HG02970 (cell line): ENCODE data around the gene NPSR1.
A peak's percentile ranks its signal among the peaks of the same experiment; 100 is the strongest.

Experiments
- ATAC-seq: cut with Tn5 transposase; IDR thresholded peaks from one replicate; pipeline ENCODE4 v1.9.1; 2021; ENCODE audit warnings: mild to moderate bottlenecking, moderate library complexity, moderate number of reproducible peaks; ENCODE audit not compliant: unreplicated experiment, low FRiP score

Gene NPSR1

DNA sequence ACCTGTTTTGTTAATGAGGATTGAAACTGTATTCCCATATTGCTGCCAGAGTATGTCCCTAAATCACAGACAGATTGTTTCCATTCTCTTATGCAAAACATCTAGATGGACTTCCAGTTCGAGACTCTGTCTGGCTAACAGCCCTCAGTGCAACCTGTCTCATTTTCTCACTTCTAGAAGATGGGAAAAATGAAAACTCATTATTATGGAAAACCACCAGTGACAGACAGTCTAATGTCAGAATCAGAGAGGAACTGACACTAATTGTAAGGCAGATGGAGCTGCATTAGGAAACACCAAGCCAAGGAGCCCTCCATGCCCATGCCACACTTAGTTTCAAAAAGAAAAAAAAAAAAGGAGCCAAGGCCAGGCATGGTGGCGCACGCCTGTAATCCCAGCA lies 61.6 kb downstream of the NPSR1 start:
- ATAC-seq = no peak

DNA sequence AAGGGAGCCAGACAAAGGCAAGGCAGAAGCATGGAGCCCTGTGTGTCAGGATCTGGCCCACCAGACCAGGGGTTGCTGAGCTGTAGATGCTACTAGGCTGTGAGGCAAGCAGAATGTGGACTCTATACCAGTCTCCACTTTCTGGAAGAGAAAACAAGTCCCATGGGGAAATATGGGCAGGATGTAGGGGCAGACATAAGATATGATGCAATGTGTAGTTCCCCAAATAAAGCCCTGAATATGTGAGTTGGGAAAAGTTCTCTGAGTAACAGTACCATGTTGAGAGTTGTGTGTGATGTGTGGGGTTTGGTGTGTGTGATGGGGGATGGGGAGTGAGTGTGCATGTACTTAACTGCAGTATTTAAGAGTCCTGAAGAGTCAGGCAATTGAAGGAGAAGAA lies 62.3 kb downstream of the NPSR1 start:
- no peak for ATAC-seq

DNA sequence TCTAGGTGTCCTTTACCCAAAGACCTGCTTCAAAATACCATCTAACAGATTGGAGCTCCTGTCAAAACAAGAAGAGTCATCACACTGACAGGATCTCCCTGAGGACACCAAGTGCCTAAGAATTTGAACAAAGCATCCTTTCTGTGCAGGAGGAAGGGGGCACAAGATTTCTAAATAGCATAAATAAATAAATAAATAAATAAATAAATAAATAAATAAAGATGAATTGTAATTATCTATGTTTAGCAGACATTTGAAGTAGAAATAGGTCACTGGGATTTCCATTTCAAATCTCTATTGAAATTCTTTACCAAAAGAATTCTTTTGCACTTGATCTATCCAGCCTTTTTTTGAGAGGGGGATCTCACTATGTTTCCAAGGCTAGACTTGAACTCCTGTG lies 65.3 kb downstream of the NPSR1 start:
- ATAC-seq = no peak

DNA sequence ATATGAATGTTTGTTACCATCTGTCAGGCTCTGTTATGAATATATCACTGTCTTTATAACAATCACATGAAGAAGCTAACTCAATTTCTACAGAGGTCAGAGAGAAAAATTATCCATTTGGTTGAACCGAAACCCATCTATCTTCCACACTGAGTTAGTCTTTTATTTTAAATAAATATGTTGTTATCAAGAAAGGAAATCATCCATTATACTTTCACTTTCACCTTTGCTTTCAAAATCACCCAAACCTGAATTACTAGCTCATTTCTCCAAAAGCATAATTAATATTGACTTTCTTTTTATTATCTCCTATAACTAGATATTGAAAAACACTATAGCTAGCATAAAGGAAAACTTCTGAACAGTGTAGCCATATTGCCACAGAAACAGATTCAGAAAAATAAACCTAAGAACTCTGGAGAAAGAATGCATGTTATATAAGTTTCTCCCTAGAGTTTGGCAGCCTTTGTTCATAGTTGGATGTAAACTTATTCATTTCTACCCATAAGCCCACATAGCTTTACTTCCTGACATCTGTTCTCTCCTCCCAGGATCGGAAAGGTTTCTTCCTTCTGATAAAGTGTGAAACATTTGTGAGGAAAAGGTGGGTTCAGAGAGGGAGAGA lies 66.0 kb downstream of the NPSR1 start:
- ATAC-seq = no peak

DNA sequence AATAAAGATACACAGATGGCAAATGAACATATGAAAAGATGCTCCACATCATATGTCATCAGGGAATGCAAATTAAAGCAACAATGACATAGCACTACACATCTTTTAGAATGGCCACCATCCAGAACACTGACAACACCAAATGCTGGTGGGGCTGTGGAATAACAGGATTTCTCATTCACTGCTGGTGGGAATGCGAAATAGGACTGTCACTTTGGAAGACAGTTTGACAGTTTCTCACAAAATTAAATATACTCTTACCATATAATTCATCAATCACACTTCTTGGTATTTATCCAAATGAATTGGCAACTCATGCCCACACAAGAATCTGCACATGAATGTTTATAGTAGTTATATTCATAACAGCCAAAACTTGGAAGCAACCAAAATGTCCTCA lies 68.2 kb downstream of the NPSR1 start:
- ATAC-seq = no peak

DNA sequence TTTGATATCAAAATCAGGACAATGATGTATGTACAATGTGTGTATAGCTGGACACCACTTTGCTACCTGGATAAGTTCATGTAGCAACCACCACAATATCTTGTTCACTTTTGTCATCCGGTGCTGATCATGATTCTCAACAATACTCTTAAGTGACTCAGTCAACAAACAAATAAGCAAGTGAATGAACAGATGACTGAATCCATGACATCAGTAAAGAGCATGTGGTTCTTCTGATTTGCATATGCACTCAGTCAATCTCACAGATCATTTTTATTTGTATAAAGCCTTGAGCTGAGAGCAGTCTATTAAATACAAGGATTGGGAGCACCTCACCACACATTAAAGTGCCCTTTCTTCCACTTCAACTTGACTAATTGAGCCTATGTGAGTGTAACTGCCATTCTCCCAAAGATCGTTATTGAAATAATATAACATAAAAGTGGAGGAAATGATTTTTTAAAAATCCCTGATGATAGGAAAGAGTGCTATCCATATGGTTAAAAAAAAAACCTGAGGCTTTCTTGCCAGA lies 69.5 kb downstream of the NPSR1 start:
- peak; percentile 47 for ATAC-seq

DNA sequence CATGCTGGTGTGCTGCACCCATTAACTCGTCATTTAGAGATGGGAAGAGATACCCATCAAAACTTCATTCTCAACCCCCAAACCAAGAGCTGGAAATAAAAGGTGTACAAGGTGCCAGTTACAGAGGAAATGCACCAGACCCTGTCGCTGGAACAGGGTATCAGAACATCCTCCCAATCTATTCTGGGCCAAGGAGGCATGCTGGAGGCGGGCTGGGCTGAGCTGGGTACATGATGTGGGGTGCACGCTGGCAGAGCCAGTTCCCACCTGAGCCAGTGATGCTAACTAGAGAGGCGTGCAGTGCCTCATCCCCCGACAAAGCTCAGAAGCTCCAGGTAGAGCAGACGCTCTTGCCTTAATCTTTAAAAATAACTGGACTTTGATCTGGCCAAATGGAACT lies 70.1 kb downstream of the NPSR1 start:
- ATAC-seq = no peak

DNA sequence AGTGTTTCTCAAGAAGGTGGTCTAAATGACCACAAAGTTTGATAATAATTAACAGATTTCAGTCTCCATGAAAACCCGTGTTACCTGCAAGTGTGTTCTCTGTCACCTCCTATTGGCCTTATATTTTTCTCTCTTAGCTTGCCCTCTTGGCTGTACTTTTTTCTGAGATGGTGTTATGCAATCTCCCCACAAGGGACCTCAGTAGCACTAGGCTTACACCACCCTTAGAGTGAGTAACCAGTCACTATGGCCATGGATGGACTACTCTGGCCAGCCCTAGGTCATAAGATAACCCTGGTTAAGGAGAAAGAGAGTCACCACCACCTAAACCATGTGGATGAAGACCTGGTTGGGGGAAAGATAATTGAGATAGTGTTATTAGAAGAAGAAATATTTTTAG lies 76.8 kb downstream of the NPSR1 start:
- no peak for ATAC-seq

DNA sequence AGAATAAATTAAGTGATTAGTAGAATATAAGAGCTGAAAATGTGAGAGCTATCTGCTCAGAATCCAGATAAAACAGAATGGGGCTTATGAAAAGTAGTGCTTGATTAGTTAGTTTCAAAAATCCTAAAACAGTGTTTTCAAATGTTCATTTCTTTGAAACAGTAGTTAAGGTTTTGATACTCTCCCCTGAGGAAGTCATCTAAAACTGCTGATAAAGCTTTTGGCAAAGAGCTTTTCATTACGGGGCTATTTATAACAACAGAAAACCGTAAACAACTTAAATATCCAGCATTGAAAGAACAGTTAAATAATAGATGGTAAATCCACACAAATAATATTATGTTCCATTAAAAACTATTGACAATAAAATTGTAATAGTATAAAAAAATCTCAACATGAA lies 77.5 kb downstream of the NPSR1 start:
- ATAC-seq = no peak

DNA sequence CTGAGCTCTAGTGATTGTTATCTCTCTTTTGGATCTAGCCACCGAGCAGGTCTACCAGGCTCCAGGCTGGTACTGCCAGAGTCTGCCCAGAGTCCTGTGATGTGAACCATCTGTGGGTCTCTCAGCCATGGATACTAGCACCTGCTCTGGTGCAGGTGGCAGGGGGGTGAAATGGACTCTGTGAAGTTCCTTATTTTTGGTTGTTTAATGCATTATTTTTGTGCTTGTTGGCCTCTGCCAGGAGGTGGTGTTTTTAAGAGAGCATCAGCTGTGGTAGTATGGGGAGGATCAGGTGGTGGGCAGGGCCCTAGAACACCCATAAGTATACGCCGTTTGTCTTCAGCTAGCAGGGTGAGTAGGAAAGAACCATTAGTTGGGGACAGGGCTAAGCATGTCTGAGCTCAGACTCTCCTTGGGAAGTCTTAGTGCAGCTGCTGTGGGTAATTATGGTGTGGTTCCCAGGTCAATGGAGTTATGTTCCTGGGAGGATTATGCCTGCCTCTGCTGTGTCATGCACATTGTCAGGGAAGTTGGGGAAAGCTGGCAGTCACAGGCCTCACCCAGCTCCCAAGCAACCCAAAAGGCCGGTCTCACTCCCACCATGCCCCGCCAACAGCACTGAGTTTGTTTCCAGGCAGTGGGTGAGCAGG lies 81.8 kb downstream of the NPSR1 start:
- no peak for ATAC-seq

DNA sequence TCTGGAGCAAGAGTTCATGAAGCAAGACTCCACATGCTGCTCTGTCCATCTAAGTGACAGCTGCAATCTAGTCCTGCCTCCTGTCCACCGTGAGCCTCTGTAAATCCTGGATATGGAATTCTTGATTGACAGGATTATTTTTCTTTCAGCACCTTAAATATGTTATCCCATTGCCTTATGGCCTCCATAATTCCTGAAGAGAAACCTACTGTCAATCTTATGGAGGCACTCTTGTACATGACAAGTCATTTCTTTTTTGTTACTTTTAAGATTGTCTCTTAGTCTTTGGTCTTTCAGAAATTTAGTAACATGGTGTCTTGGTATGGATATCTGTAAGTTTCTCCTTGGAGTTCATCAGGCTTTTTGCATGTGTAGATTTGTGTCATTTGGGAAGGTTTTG lies 82.8 kb downstream of the NPSR1 start:
- no peak for ATAC-seq

DNA sequence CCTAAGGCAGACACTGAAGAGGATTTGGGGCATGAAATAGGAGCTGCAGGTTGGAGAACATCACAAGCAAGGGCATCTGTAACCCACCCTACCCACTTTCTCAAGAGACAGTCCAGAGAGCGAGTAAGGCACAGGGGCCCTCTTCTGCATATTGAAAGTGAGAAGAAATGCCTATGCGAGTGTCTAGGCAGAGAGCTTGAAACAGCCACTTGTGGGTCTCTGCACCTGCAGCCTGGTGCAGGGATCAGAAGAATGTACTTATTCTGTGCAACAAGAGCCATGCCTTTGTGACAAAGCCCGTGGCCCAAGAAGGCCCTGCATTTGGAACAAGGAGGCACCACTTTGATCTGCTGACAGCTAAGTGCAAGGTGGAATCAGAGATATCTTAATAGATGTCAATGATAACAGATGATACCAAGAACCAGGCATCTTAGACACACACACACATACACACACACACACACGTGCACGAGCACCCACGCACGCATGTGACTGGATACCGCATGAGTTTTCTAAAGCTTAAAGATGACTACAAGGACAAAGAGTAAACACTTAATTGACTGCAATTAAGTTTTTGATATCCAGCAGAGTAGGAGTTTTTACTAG lies 89.3 kb downstream of the NPSR1 start:
- ATAC-seq = no peak

DNA sequence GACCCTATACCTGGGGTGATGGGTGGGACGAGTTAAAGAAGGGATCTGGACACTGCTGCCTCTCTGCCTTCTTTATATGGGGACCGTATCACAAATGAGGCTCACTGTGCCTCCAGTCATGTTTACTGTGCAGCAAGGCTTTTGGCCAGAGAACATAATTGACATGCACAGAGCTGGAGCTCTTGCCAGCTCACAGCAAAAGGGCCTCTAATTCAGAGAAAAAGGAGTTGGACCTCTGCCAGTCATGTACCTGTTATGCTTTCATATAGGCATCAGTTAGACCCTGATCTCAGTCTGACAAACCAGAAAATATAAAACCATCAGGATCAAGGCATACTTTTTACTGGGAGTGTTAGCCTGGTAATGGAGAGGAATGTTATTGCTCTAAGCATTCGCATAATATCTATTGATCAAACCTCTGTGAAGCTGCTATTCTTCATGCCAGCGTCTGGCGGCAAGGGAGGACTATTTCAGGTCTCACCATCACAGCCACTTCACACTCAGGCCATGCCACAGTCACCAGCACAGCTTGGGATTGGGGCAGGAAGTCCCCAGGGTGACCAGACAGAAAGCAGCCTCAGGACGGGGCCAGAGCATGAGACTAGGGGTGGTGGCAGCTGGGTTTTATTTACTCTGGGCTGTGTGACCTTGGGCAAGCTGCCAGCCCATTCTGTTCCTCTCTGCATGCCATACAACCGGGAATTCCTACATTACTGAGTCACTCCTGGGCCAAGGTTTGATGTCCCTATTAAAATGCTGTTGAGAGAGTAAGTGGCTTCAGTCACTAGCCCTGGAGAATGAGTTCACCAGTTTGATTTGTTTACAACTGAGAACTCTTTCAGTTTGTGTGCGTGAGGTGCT lies 90.1 kb downstream of the NPSR1 start:
- ATAC-seq = no peak

DNA sequence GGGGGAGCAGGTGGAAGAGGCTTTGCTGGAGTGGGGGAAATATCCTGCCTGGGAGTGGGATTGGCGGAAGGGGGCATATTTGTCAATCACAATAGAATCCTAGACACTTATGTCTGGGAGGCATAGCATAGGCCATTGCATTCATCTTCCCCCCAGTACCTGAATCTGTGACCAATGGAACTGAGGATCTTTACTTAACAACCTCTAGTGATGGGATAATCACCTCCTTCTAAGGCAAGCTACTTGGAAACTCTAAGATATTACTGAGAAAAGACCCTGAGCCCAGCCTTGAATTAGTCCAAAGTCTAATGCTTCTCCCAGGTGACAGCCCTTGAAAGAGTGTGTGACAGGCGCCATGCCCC lies 90.7 kb downstream of the NPSR1 start:
- no peak for ATAC-seq

DNA sequence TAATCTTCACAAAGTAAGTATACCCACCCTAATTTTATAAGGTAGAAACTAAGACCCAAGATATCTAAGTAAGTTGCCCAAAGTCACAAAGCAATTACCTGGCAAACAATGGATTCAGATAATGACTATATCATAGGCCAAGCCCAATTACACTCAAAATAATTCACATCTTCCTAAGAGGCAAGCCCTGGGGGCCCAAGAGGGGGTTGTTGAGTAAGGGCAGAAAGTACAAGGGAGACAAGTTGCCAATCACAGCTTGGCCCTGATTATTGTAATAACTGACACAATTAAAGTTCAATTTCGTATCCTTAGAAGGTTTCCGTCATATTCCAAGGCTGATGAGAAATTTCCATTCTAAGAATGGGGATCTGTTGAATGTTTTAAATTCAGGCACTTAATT lies 91.4 kb downstream of the NPSR1 start:
- no peak for ATAC-seq

DNA sequence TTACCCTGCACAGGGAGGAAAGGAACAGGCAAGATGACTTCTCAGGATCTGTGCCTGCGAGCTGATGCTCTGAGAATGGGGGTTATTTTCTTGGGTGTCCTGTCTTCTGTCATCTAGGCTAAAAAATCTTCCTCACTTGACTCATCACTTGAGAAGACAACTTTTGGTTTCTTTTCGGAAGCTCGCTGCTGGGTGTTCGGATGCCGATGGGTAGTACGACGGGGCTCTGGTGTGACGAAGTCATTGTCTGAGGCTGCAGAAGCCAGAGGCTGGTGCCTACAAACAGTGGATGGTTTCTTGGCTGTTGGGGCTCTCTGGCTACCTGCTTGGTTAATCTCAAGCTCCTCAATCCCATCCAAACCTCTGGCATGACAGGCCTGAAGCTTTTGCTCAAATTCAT lies 92.2 kb downstream of the NPSR1 start:
- no peak for ATAC-seq

DNA sequence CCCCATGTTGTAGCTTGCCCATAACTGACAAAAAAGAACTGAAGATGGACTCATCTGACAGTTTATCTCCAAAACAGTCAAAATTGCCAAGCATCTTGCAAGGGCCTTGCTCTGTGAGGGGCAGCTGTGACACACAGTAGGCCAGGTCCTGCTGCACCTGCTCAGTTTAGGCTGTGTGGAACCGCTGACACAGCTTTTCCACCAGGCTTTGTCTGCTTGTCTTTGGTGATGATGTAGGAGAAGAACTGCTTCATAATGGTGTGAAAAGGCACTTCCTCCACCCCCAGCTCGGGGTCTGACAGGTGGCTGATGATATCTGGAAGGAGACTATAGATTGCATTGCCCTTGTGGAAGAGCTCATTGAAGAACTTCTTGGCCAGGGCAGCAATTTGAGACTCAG lies 92.6 kb downstream of the NPSR1 start:
- ATAC-seq = no peak

DNA sequence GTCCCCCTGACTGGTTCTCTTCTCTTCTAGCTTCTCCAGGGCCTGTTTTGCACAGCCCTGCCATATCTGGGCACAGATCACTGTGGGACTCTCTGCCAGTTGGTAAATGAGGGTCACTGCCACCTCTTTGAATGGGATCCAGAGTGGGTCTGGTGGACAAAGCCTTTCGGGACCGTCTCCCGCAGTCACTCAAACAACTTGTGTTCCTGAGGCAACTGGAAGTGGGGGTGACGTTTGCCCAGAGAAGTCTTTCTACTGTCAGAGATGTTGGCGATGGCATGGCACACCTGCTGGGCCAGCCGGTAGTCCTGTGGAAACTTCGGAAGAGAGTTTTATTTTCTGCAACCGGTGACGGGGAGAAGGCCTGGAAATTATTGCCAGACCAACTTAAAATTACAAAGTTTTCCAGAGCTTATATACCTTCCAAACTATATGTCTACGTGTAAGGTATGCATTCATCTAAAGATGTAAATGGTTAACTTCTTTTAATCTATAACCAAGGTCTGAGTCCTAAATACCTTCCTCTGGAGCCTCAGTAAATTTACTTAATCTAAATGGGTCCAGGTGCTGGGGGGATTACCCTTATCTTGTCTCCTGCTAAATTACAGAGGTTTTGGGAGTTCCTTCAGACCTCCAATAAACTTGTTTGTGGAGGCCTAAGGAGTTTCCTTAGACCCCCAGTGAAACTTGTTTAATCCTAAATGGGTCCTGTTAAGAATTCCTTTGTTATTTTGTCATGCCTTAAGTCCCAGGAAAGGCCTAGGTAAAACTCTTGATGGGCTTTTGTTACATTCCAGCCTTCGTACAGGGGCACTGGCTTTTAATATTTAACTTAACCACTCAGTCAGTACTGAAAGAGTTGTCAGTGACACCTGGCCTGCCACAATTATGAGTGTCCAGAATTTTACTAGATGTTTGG lies 94.0 kb downstream of the NPSR1 start:
- no peak for ATAC-seq

DNA sequence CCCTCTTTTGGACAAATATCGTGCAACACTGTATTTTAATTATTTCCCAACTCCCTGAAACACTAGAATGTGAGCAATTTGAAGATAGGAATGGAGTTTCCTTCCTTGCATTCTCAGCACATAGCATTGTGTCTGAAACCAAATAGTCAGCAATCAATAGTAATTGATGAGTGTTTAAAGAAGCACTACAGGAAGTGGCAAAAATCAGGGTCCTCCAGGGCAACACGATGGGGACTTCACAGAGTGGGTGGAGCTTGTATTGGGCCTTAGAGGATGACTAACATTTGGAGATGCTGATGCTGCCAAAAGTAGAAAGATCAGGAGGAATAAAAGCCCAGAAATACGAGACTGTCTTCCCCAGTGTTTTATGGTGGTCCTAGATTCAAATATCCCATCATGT lies 94.9 kb downstream of the NPSR1 start:
- ATAC-seq = no peak

DNA sequence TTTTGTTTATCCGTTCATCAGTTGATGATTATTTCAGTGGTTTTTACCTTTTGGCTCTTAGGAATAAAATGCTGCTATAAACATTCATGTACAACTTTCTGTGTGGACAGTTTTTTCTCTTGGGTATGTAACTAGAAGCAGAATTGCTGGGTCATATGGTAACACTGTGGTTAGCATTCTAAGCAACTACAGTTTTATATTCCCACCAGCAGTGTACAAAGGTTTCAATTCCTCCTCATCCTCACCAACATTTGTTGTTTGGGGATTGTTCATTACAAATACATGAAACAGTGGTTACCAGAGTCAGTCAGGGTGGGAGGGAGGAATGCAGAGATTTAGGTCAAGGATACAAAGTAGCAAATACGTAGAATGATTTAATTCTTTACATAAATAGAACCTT lies 97.0 kb downstream of the NPSR1 start:
- ATAC-seq = no peak
